Activated CD8-positive, alpha-beta memory T cell treated with anti-CD3 and anti-CD28 coated beads, Interleukin-2, amount 50 U/mL, for 1 hour (primary cell): ENCODE measurements around the gene NRXN2.

Source experiments
- DNase-seq: peaks from one replicate; pipeline ENCODE4 v3.0.0-alpha.2; 2020; ENCODE audit errors: extremely low read depth

NRXN2 gene

GRCh38 chr11:64759131-64759721 lies 36.2 kb upstream of the NRXN2 start:
- no peak for DNase-seq

- DNase-seq = no peak
These were observed 35.5 kb upstream of the NRXN2 start for GRCh38 chr11:64758330-64759079.

GRCh38 chr11:64757549-64758329 lies 34.7 kb upstream of the NRXN2 start:
- DNase-seq = no peak

- DNase-seq = no peak
These were observed 32.8 kb upstream of the NRXN2 start for GRCh38 chr11:64755681-64756361.

GRCh38 chr11:64754919-64755662 lies 32.1 kb upstream of the NRXN2 start:
- DNase-seq = no peak

- DNase-seq = no peak
These were observed 31.3 kb upstream of the NRXN2 start for GRCh38 chr11:64754124-64754918.

GRCh38 chr11:64753380-64754123 lies 30.6 kb upstream of the NRXN2 start:
- no peak for DNase-seq

GRCh38 chr11:64753019-64753379 lies 30.0 kb upstream of the NRXN2 start:
- no peak for DNase-seq

- DNase-seq = no peak
These were observed 29.4 kb upstream of the NRXN2 start for GRCh38 chr11:64752175-64752970.

GRCh38 chr11:64751580-64751979 lies 28.6 kb upstream of the NRXN2 start:
- DNase-seq = no peak

- DNase-seq = no peak
These were observed 28.1 kb upstream of the NRXN2 start for GRCh38 chr11:64751136-64751535.

GRCh38 chr11:64750361-64751054 lies 27.5 kb upstream of the NRXN2 start:
- no peak for DNase-seq

GRCh38 chr11:64747961-64748665 lies 25.1 kb upstream of the NRXN2 start:
- no peak for DNase-seq

GRCh38 chr11:64746486-64746885 lies 23.5 kb upstream of the NRXN2 start:
- no peak for DNase-seq

- DNase-seq = peak; percentile 50
These were observed 22.7 kb upstream of the NRXN2 start for GRCh38 chr11:64745521-64746328.

GRCh38 chr11:64745189-64745520 lies 22.2 kb upstream of the NRXN2 start:
- peak; percentile 48 for DNase-seq

- no peak for DNase-seq
These were observed 21.7 kb upstream of the NRXN2 start for GRCh38 chr11:64744544-64745188.
